Mesenchymal stem cell (in vitro differentiated cells and primary cell): ENCODE data around the gene CEACAM5.

ENCODE experiments used
- DNase-seq: peaks from one replicate; pipeline ENCODE4 v3.0.0-alpha.2; 2013
- H2AFZ ChIP-seq: one replicate; pipeline ENCODE4 v1.6.1; 2013; ENCODE audit warnings: low read depth, mild to moderate bottlenecking, control low read depth, inconsistent platforms, low read length, moderate library complexity
- H2AK5ac ChIP-seq: 2 replicates; pipeline ENCODE4 v1.6.1; 2013; ENCODE audit warnings: low read length, moderate library complexity, mild to moderate bottlenecking, inconsistent platforms; ENCODE audit not compliant: severe bottlenecking
- H2BK120ac ChIP-seq: one replicate; pipeline ENCODE4 v1.6.1; 2013; ENCODE audit warnings: low read depth, mild to moderate bottlenecking, inconsistent platforms, low read length, moderate library complexity
- H2BK12ac ChIP-seq, 2 experiments: one replicate each; pipeline ENCODE4 v1.6.1; 2013; ENCODE audit warnings: inconsistent platforms in 2 of 2, low read length in 2 of 2, mild to moderate bottlenecking in 2 of 2, moderate library complexity in 2 of 2, control low read depth in 1 of 2
- H2BK15ac ChIP-seq: one replicate; pipeline ENCODE4 v1.6.1; 2013; ENCODE audit warnings: mild to moderate bottlenecking, low read depth, inconsistent platforms; ENCODE audit not compliant: poor library complexity, severe bottlenecking
- H2BK5ac ChIP-seq: 2 replicates; pipeline ENCODE4 v1.6.1; 2013; ENCODE audit warnings: low read depth, mild to moderate bottlenecking, low read length, control low read depth, inconsistent platforms; ENCODE audit not compliant: poor library complexity, severe bottlenecking
- H3K14ac ChIP-seq, 2 experiments: one replicate each; pipeline ENCODE4 v1.6.1; 2013; ENCODE audit warnings: inconsistent platforms in 2 of 2, low read length in 2 of 2, control low read depth in 1 of 2, mild to moderate bottlenecking in 1 of 2, moderate library complexity in 1 of 2
- H3K18ac ChIP-seq, 2 experiments: one replicate each; pipeline ENCODE4 v1.6.1; 2013; ENCODE audit warnings: inconsistent platforms in 2 of 2, low read length in 2 of 2, control low read depth in 1 of 2, low read depth in 1 of 2, mild to moderate bottlenecking in 1 of 2
- H3K23ac ChIP-seq, 2 experiments: one replicate each; pipeline ENCODE4 v1.6.1; 2013; ENCODE audit warnings: inconsistent platforms in 2 of 2, low read length in 2 of 2, mild to moderate bottlenecking in 2 of 2, moderate library complexity in 2 of 2, control low read depth in 1 of 2
- H3K27ac ChIP-seq: 2 replicates; pipeline ENCODE4 v1.5.1; 2013; ENCODE audit warnings: mild to moderate bottlenecking, moderate library complexity, low read length, control low read depth, inconsistent platforms; ENCODE audit not compliant: poor library complexity, severe bottlenecking
- H3K27me3 ChIP-seq, 2 experiments: 2 replicates each; pipeline versions ENCODE4 v1.6.1 to v1.7.0; 2013; ENCODE audit warnings: low read length in 2 of 2, mild to moderate bottlenecking in 2 of 2, moderate library complexity in 2 of 2, control low read depth in 1 of 2, inconsistent platforms in 1 of 2; ENCODE audit not compliant: control insufficient read depth in 1 of 2, insufficient read depth in 1 of 2
- H3K36me3 ChIP-seq, 2 experiments: 2 replicates each; pipeline versions ENCODE4 v1.6.1 to v1.7.0; 2013; ENCODE audit warnings: low read length in 2 of 2, control low read depth in 1 of 2, inconsistent platforms in 1 of 2, low read depth in 1 of 2, mild to moderate bottlenecking in 1 of 2; ENCODE audit not compliant: insufficient read depth in 2 of 2, control insufficient read depth in 1 of 2
- H3K4ac ChIP-seq, 2 experiments: one replicate each; pipeline ENCODE4 v1.6.1; 2013; ENCODE audit warnings: inconsistent platforms in 2 of 2, low read length in 2 of 2, mild to moderate bottlenecking in 2 of 2, moderate library complexity in 2 of 2, control low read depth in 1 of 2, low read depth in 1 of 2
- H3K4me1 ChIP-seq: 2 replicates; pipeline ENCODE4 v1.6.1; 2013; ENCODE audit warnings: low read depth, low read length, control low read depth; ENCODE audit not compliant: control insufficient read depth, insufficient read depth
- H3K4me2 ChIP-seq: 2 replicates; pipeline ENCODE4 v1.6.1; 2013; ENCODE audit warnings: low read length, mild to moderate bottlenecking, inconsistent platforms; ENCODE audit not compliant: poor library complexity, severe bottlenecking
- H3K4me3 ChIP-seq, 2 experiments: 2 replicates each; pipeline versions ENCODE4 v1.5.1 to v1.7.0; 2013; ENCODE audit warnings: low read length in 2 of 2, mild to moderate bottlenecking in 2 of 2, control low read depth in 1 of 2, low read depth in 1 of 2; ENCODE audit not compliant: insufficient read depth in 1 of 2
- H3K79me1 ChIP-seq: replicated peaks from 2 replicates; pipeline ENCODE4 v1.6.1; 2013; ENCODE audit warnings: mild to moderate bottlenecking, control low read depth, low read length, inconsistent platforms; ENCODE audit not compliant: poor library complexity, severe bottlenecking
- H3K9ac ChIP-seq: 2 replicates; pipeline ENCODE4 v1.7.0; 2013; ENCODE audit warnings: mild to moderate bottlenecking, low read length, moderate library complexity
- H3K9me3 ChIP-seq: 2 replicates; pipeline ENCODE4 v1.7.0; 2013; ENCODE audit warnings: mild to moderate bottlenecking, low read length; ENCODE audit not compliant: control insufficient read depth
- H4K8ac ChIP-seq: one replicate; pipeline ENCODE4 v1.6.1; 2013; ENCODE audit warnings: inconsistent platforms, mild to moderate bottlenecking, low read length, moderate library complexity
- H4K91ac ChIP-seq: one replicate; pipeline ENCODE4 v1.6.1; 2013; ENCODE audit warnings: mild to moderate bottlenecking, low read length, inconsistent platforms
- WGBS: methylation state at CpG from one replicate; pipeline ENCODE4 v1.1.7; 2013; ENCODE audit warnings: mixed read lengths; 5-methylcytosine and 5-hydroxymethylcytosine counted together

Gene CEACAM5

DNA sequence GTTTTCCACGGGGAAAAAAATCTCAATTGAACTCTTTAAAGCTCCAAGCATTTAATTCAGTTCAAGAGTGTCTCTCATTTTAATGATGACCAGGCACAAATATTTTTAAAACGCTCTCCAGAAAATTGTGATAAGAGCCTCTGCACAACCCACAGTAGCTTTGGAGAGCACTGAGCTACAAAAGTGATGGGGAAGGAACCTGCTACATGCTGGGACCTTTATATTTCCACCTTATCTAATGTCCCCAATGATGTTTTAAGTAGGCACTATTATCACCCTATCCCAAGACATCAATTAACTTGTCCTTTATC, 32.8 kb downstream of the CEACAM5 start:
- Histone ChIP-seq H2BK5ac (no peak overlapping the region), H3K79me1 (no peaks in the 10 kb centered on the region), H2BK12ac (no peak overlapping the region), H3K4ac (no peak overlapping the region), H3K27me3 (peaks cover 15 to 34% of the 10 kb centered on the region in 2 experiments), H3K36me3 (no peaks in the 10 kb centered on the region), H2BK120ac (no peak overlapping the region), H4K91ac (no peak overlapping the region), H2AK5ac (no peak overlapping the region), H3K4me3 (no peak overlapping the region), H3K27ac (no peak overlapping the region), H2AFZ (no peak overlapping the region), H3K9me3 (no peaks in the 10 kb centered on the region), H3K23ac (no peak overlapping the region), H2BK15ac (no peak overlapping the region), H3K4me1 (no peaks in the 10 kb centered on the region), H3K14ac (no peak overlapping the region), H3K9ac (no peak overlapping the region), H3K18ac (no peak overlapping the region), H4K8ac (no peak overlapping the region), H3K4me2 (no peak overlapping the region)
- no peak for DNase-seq
- WGBS: 66% methylated on average over 2 of the region's 2 CpGs

GRCh38 chr19:41744850-41745249, 36.4 kb downstream of the CEACAM5 start:
- Histone ChIP-seq H3K23ac (no peak overlapping the region), H2BK15ac (no peak overlapping the region), H3K14ac (no peak overlapping the region), H3K27me3 (peaks cover 30 to 47% of the 10 kb centered on the region in 2 experiments), H3K4me3 (no peak overlapping the region), H4K91ac (no peak overlapping the region), H3K4me1 (no peaks in the 10 kb centered on the region), H3K18ac (no peak overlapping the region), H3K4ac (no peak overlapping the region), H3K79me1 (no peaks in the 10 kb centered on the region), H3K9me3 (no peaks in the 10 kb centered on the region), H2BK120ac (no peak overlapping the region), H2BK12ac (no peak overlapping the region), H3K36me3 (no peaks in the 10 kb centered on the region), H4K8ac (no peak overlapping the region), H3K9ac (no peak overlapping the region), H3K4me2 (no peak overlapping the region), H2BK5ac (no peak overlapping the region), H2AFZ (no peak overlapping the region), H3K27ac (no peak overlapping the region), H2AK5ac (no peak overlapping the region)
- WGBS: 39% methylated on average over 4 of the region's 4 CpGs
- DNase-seq: no peak

- H4K8ac ChIP-seq: no peak overlapping the region
- 81% methylated on average over 5 of the region's 5 CpGs for WGBS
- peaks cover 30 to 49% of the 10 kb centered on the region in 2 experiments for H3K27me3 ChIP-seq
- no peak overlapping the region for H2BK15ac ChIP-seq
- H3K9me3 ChIP-seq: no peaks in the 10 kb centered on the region
- no peaks in the 10 kb centered on the region for H3K4me1 ChIP-seq
- no peak overlapping the region for H2BK12ac ChIP-seq
- H3K4me2 ChIP-seq: no peak overlapping the region
- H4K91ac ChIP-seq: no peak overlapping the region
- H3K18ac ChIP-seq: no peak overlapping the region
- no peak overlapping the region for H2AFZ ChIP-seq
- no peak overlapping the region for H2BK120ac ChIP-seq
- H3K79me1 ChIP-seq: no peaks in the 10 kb centered on the region
- H3K9ac ChIP-seq: no peak overlapping the region
- no peak overlapping the region for H3K4me3 ChIP-seq
- no peak overlapping the region for H2BK5ac ChIP-seq
- no peak overlapping the region for H2AK5ac ChIP-seq
- no peak overlapping the region for H3K27ac ChIP-seq
- DNase-seq: no peak
- H3K4ac ChIP-seq: no peak overlapping the region
- H3K36me3 ChIP-seq: no peaks in the 10 kb centered on the region
- no peak overlapping the region for H3K23ac ChIP-seq
- no peak overlapping the region for H3K14ac ChIP-seq
These were observed 37.3 kb downstream of the CEACAM5 start for GRCh38 chr19:41745756-41746155.

DNA sequence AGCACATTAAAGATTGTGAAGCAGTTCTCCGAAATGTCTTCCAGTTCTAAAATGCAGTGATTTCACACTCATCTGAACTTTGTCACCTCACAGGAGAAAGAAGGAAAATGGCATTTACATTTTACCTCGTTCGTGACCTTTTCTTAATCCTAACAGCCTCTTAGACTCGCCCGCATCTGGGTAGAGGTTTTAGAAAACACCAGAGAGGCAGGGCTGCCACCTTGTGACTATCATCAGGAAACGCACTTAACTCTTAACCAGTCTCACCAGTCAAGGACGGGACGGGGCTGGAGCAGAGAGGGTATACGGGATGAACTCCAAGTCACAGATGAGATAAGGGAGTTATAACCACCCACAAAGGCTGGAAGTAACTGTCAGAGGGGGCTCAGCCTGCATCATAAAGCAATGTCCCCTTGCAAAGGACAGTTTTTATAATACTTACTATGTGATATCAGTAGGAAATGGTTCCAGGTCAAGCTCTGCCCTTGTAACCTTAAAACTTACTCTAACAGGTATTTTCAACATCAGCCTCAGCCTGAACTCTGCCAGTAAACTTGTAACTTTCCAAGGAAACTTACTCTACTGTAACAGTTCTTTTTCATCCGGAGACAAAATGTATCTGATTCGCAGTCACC, 38.3 kb downstream of the CEACAM5 start:
- Histone ChIP-seq H2BK120ac (no peak overlapping the region), H3K27ac (no peak overlapping the region), H3K18ac (no peak overlapping the region), H3K36me3 (no peaks in the 10 kb centered on the region), H3K4me3 (no peak overlapping the region), H3K14ac (no peak overlapping the region), H3K79me1 (no peaks in the 10 kb centered on the region), H2BK15ac (no peak overlapping the region), H3K4ac (no peak overlapping the region), H3K4me2 (no peak overlapping the region), H3K9ac (no peak overlapping the region), H2BK5ac (no peak overlapping the region), H3K4me1 (no peaks in the 10 kb centered on the region), H3K27me3 (peaks cover 35 to 53% of the 10 kb centered on the region in 2 experiments), H2BK12ac (no peak overlapping the region), H3K9me3 (no peaks in the 10 kb centered on the region), H4K91ac (no peak overlapping the region), H2AFZ (no peak overlapping the region), H4K8ac (no peak overlapping the region), H3K23ac (no peak overlapping the region), H2AK5ac (no peak overlapping the region)
- WGBS: 47% methylated on average over 10 of the region's 11 CpGs
- no peak for DNase-seq
